ENCODE measurements around the gene PTPRN2.
"Not testable (repeated sequence)": the region's sequence is repeated elsewhere in the genome, so short reads cannot be mapped to it uniquely, and the experiment has no call there.

Gene PTPRN2

GRCh38 chr7:158550886-158551452 is 36.7 kb downstream of the PTPRN2 start:
- DNase-seq (ENCODE audit: low read depth, low spot score): no peak

- no peak for DNase-seq (ENCODE audit: low read depth, low spot score)
Measured at GRCh38 chr7:158550394-158550700, 37.3 kb downstream of the PTPRN2 start.

GRCh38 chr7:158549616-158550393 is 37.8 kb downstream of the PTPRN2 start:
- no peak for DNase-seq (ENCODE audit: low read depth, low spot score)

GRCh38 chr7:158549176-158549615 is 38.4 kb downstream of the PTPRN2 start:
- DNase-seq (ENCODE audit: low read depth, low spot score): no peak

- no peak for DNase-seq (ENCODE audit: low read depth, low spot score)
Measured at GRCh38 chr7:158548726-158549125, 38.9 kb downstream of the PTPRN2 start.

- DNase-seq (ENCODE audit: low read depth, low spot score): no peak
Measured at GRCh38 chr7:158547817-158548216, 39.8 kb downstream of the PTPRN2 start.

GRCh38 chr7:158546626-158547025 is 41.0 kb downstream of the PTPRN2 start:
- no peak for DNase-seq (ENCODE audit: low read depth, low spot score)

GRCh38 chr7:158546214-158546613 is 41.4 kb downstream of the PTPRN2 start:
- DNase-seq (ENCODE audit: low read depth, low spot score): no peak

- no peak for DNase-seq (ENCODE audit: low read depth, low spot score)
Measured at GRCh38 chr7:158544708-158545107, 42.9 kb downstream of the PTPRN2 start.

- DNase-seq (ENCODE audit: low read depth, low spot score): no peak
Measured at GRCh38 chr7:158543840-158544239, 43.8 kb downstream of the PTPRN2 start.

GRCh38 chr7:158542651-158543566 is 44.7 kb downstream of the PTPRN2 start:
- no peak for DNase-seq (ENCODE audit: low read depth, low spot score)

GRCh38 chr7:158541346-158542010 is 46.1 kb downstream of the PTPRN2 start:
- DNase-seq (ENCODE audit: low read depth, low spot score): no peak

- no peak for DNase-seq (ENCODE audit: low read depth, low spot score)
Measured at GRCh38 chr7:158539711-158540146, 47.9 kb downstream of the PTPRN2 start.

GRCh38 chr7:158538156-158538946 is 49.3 kb downstream of the PTPRN2 start:
- no peak for DNase-seq (ENCODE audit: low read depth, low spot score)

- DNase-seq (ENCODE audit: low read depth, low spot score): no peak
Measured at GRCh38 chr7:158537516-158537882, 50.1 kb downstream of the PTPRN2 start.

GRCh38 chr7:158536871-158537515 is 50.6 kb downstream of the PTPRN2 start:
- DNase-seq (ENCODE audit: low read depth, low spot score): no peak

- DNase-seq (ENCODE audit: low read depth, low spot score): no peak
Measured at GRCh38 chr7:158535079-158535478, 52.5 kb downstream of the PTPRN2 start.

GRCh38 chr7:158534598-158534997 is 53.0 kb downstream of the PTPRN2 start:
- no peak for DNase-seq (ENCODE audit: low read depth, low spot score)

- not testable (repeated sequence) for DNase-seq (ENCODE audit: low read depth, low spot score)
Measured at GRCh38 chr7:158534134-158534515, 53.5 kb downstream of the PTPRN2 start.

- no peak for DNase-seq (ENCODE audit: low read depth, low spot score)
Measured at GRCh38 chr7:158533386-158534133, 54.1 kb downstream of the PTPRN2 start.

All from smooth muscle cell of the brain vasculature (primary cell).